WI38 (cell line): ENCODE measurements around the gene PCDHAC2.

Source experiments
- H3K4me3 ChIP-seq: 2 replicates; pipeline ENCODE4 v1.5.1; 2011; ENCODE audit warnings: low read depth, mild to moderate bottlenecking, control low read depth, low read length
- CTCF ChIP-seq: IDR thresholded peaks from 2 replicates; pipeline ENCODE4 v1.5.1; 2012; ENCODE audit warnings: low read depth, mild to moderate bottlenecking, control low read depth, low read length

The PCDHAC2 gene

DNA sequence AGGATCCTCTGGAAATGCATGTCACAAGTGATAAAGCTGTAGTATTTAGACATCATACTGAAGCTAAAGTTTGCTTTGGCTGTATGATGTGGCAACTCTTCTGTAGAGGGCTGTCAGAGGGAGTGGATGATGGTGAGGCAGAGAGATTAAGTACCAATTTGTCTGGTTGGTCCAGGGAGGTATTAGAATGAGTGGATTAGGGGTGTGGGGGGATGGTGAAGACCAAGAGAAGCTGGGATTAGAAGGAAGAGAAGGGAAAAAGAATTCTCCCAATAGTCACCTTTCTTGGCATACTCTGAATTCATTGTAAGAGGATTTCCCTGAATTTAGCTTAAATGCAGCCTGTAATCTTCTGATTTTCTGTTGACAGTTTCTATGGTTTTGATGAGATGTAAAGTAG lies 3.6 kb downstream of the PCDHAC2 start:
- H3K4me3 ChIP-seq, result no peak overlapping the region
- TF ChIP-seq CTCF, result no peak

- H3K4me3 ChIP-seq, result no peak overlapping the region
- no peak for TF ChIP-seq CTCF
Observed at GRCh38 chr5:140973550-140973949, 7.3 kb downstream of the PCDHAC2 start.

DNA sequence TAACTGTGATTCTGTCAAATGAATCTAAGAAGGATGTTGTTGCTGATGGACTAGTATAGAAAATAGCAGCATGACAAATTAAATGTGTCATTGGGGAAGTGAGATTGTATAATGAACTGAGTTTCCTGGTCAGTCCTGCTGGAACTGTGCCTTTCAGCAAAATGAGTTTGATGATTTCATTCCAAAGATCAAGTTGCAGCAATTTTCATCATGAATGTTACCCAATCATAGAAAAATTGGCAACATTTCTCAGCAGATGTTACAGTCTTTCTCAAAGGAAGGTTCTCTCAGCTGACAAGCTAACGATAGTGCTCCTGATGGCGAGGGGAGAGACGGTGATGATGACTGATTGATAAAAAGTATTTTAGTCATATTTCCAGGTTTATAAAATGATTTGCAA lies 10.7 kb downstream of the PCDHAC2 start:
- no peak overlapping the region for H3K4me3 ChIP-seq
- no peak for TF ChIP-seq CTCF

- TF ChIP-seq CTCF, result no peak
- H3K4me3 ChIP-seq, result no peak overlapping the region
Observed at GRCh38 chr5:140978260-140978659, 12.0 kb downstream of the PCDHAC2 start.

DNA sequence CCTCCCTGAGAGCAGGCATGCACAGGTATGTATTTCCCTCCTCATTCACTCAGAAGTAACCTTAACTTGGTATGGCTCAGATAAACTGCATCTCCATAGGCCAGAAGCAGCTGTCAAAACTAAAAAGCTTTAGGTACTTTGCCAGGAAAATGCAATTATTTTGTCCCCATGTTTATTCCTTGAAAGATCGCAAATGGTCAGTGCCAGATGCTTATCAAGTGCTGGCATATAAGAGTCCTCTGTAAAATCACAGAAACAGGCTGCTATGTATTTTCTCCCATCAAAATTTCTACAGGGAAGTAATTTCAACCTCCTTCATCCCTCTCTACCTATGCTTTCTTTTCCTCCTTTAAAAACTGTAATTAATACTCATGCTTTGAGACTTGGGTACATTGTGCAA lies 12.7 kb downstream of the PCDHAC2 start:
- TF ChIP-seq CTCF, result no peak
- H3K4me3 ChIP-seq, result no peak overlapping the region

DNA sequence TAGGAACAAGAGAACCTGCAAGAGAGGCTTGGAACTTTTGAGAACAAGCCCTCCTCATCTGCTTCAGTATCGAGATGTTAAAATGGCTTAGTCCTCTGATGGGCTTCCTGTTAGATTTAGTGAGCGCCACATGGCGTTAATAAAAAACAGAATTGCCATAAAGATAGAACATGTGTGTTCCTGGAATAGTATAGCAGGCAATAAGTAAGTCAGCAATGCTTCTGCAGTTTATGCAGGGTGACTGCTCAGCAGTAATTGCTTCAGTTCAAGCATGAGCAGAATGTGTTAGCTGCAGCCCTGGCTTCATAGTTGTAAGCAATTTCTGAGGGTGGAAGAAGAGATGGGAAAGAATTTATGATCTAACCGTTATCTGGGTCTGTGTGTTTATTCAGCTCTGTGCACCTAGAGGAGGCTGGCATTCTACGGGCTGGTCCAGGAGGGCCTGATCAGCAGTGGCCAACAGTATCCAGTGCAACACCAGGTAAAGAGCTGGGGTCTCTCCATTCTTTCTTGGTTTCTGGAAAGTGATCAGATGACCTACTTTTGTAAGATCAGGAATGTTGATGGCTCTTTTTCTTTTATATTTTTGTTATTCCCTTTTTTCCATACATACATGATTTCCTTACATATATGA lies 15.9 kb downstream of the PCDHAC2 start:
- TF ChIP-seq CTCF, result no peak
- H3K4me3 ChIP-seq, result no peak overlapping the region

DNA sequence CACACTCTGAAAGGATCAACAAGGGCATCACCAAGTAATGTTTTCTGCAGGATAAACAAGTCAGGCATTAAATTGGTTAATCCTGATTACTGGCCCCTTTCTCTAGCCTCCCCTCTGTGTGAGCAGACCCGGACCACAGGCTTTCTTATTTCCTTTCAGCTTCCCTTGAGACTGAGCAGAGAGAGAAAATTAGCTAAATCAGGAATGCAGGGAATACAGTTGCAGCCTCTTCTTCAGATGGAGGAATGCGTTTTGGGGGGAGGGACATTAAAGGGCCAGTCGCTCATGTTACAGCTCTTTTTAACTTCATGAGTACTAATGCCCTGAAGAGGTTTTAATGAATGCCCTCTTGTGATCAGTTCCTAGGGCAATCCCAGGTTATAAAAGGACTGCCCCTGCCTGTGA lies 19.8 kb downstream of the PCDHAC2 start:
- no peak overlapping the region for H3K4me3 ChIP-seq
- TF ChIP-seq CTCF, result no peak
